Activated naive CD8-positive, alpha-beta T cell (primary cell): Measurements from ENCODE around the gene BRD1.
"Not testable (repeated sequence)": the region's sequence is repeated elsewhere in the genome, so short reads cannot be mapped to it uniquely, and the experiment has no call there.

Experiments
- H3K27ac Mint-ChIP-seq: one replicate; pipeline ENCODE4 v1.8.0; 2021; ENCODE audit warnings: mixed read lengths
- H3K27me3 Mint-ChIP-seq: one replicate; pipeline ENCODE4 v1.8.0; 2021; ENCODE audit warnings: mixed read lengths
- H3K36me3 Mint-ChIP-seq: one replicate; pipeline ENCODE4 v1.8.0; 2021; ENCODE audit warnings: mixed read lengths
- H3K4me1 Mint-ChIP-seq: one replicate; pipeline ENCODE4 v1.8.0; 2021; ENCODE audit warnings: low read depth, mixed read lengths
- H3K4me3 Mint-ChIP-seq: one replicate; pipeline ENCODE4 v1.8.0; 2021; ENCODE audit warnings: mild to moderate bottlenecking, mixed read lengths
- H3K9me3 Mint-ChIP-seq: one replicate; pipeline ENCODE4 v1.8.0; 2021; ENCODE audit warnings: low read depth, mixed read lengths

Gene BRD1

GRCh38 chr22:49824185-49824925 lies 3.3 kb downstream of the BRD1 start:
- Mint-ChIP-seq H3K4me3 (peak overlapping the region; percentile 92), H3K9me3 (no peaks in the 10 kb centered on the region), H3K4me1 (peaks cover 59% of the 10 kb centered on the region), H3K27ac (peak overlapping the region; percentile 41), H3K27me3 (no peaks in the 10 kb centered on the region), H3K36me3 (peaks cover 4% of the 10 kb centered on the region)

GRCh38 chr22:49823289-49824045 lies 4.2 kb downstream of the BRD1 start:
- no peaks in the 10 kb centered on the region for H3K9me3 Mint-ChIP-seq
- peak overlapping the region; percentile 40 for H3K4me3 Mint-ChIP-seq
- H3K4me1 Mint-ChIP-seq: peaks cover 57% of the 10 kb centered on the region
- no peaks in the 10 kb centered on the region for H3K27me3 Mint-ChIP-seq
- no peak overlapping the region for H3K27ac Mint-ChIP-seq
- H3K36me3 Mint-ChIP-seq: peaks cover 4% of the 10 kb centered on the region

- not testable (repeated sequence) for H3K27me3 Mint-ChIP-seq, H3K4me3 Mint-ChIP-seq, H3K9me3 Mint-ChIP-seq, H3K27ac Mint-ChIP-seq, H3K36me3 Mint-ChIP-seq
- H3K4me1 Mint-ChIP-seq: peaks cover 73% of the 10 kb centered on the region
Observed at GRCh38 chr22:49821741-49822140, 5.9 kb downstream of the BRD1 start.

- H3K36me3 Mint-ChIP-seq: peaks cover 7% of the 10 kb centered on the region
- H3K27me3 Mint-ChIP-seq: no peaks in the 10 kb centered on the region
- no peak overlapping the region for H3K4me3 Mint-ChIP-seq
- no peak overlapping the region for H3K27ac Mint-ChIP-seq
- no peaks in the 10 kb centered on the region for H3K9me3 Mint-ChIP-seq
- H3K4me1 Mint-ChIP-seq: peaks cover 75% of the 10 kb centered on the region
Observed at GRCh38 chr22:49820984-49821383, 6.7 kb downstream of the BRD1 start.

- Mint-ChIP-seq H3K27me3 (no peaks in the 10 kb centered on the region), H3K36me3 (peaks cover 2% of the 10 kb centered on the region), H3K4me3 (no peak overlapping the region), H3K27ac (no peak overlapping the region), H3K9me3 (no peaks in the 10 kb centered on the region), H3K4me1 (peaks cover 70% of the 10 kb centered on the region)
Observed at GRCh38 chr22:49817359-49817758, 10.3 kb downstream of the BRD1 start.

- Mint-ChIP-seq H3K4me1 (peaks cover 73% of the 10 kb centered on the region), H3K27ac (peak overlapping the region; percentile 28), H3K9me3 (no peaks in the 10 kb centered on the region), H3K4me3 (no peak overlapping the region), H3K36me3 (peaks cover 4% of the 10 kb centered on the region), H3K27me3 (no peaks in the 10 kb centered on the region)
Observed at GRCh38 chr22:49815641-49816091, 12.0 kb downstream of the BRD1 start.

- no peak overlapping the region for H3K4me3 Mint-ChIP-seq
- H3K27ac Mint-ChIP-seq: no peak overlapping the region
Observed at GRCh38 chr22:49814856-49815255, 12.8 kb downstream of the BRD1 start.

GRCh38 chr22:49814164-49814686 lies 13.4 kb downstream of the BRD1 start:
- H3K27ac Mint-ChIP-seq: no peak overlapping the region
- H3K4me3 Mint-ChIP-seq: no peak overlapping the region
- H3K9me3 Mint-ChIP-seq: no peaks in the 10 kb centered on the region
- H3K4me1 Mint-ChIP-seq: peaks cover 78% of the 10 kb centered on the region
- peaks cover 4% of the 10 kb centered on the region for H3K36me3 Mint-ChIP-seq
- no peaks in the 10 kb centered on the region for H3K27me3 Mint-ChIP-seq

More at GRCh38 chr22:49814856-49815255, 12.8 kb downstream of the BRD1 start:
- peaks cover 4% of the 10 kb centered on the region for H3K36me3 Mint-ChIP-seq
- H3K27me3 Mint-ChIP-seq: no peaks in the 10 kb centered on the region
- peaks cover 73% of the 10 kb centered on the region for H3K4me1 Mint-ChIP-seq
- H3K9me3 Mint-ChIP-seq: no peaks in the 10 kb centered on the region

GRCh38 chr22:49812838-49813237 lies 14.8 kb downstream of the BRD1 start:
- Mint-ChIP-seq H3K36me3 (peaks cover 4% of the 10 kb centered on the region), H3K27me3 (no peaks in the 10 kb centered on the region), H3K27ac (no peak overlapping the region), H3K4me1 (peaks cover 83% of the 10 kb centered on the region), H3K9me3 (no peaks in the 10 kb centered on the region), H3K4me3 (no peak overlapping the region)

- peaks cover 84% of the 10 kb centered on the region for H3K4me1 Mint-ChIP-seq
- H3K4me3 Mint-ChIP-seq: peak overlapping the region; percentile 74
- no peaks in the 10 kb centered on the region for H3K27me3 Mint-ChIP-seq
- no peaks in the 10 kb centered on the region for H3K9me3 Mint-ChIP-seq
- H3K36me3 Mint-ChIP-seq: peaks cover 3% of the 10 kb centered on the region
- H3K27ac Mint-ChIP-seq: peak overlapping the region; percentile 59
Observed at GRCh38 chr22:49811020-49811791, 16.5 kb downstream of the BRD1 start.

- H3K4me1 Mint-ChIP-seq: peaks cover 82% of the 10 kb centered on the region
- H3K36me3 Mint-ChIP-seq: peaks cover 4% of the 10 kb centered on the region
- H3K27me3 Mint-ChIP-seq: no peaks in the 10 kb centered on the region
- H3K4me3 Mint-ChIP-seq: peak overlapping the region; percentile 74
- no peaks in the 10 kb centered on the region for H3K9me3 Mint-ChIP-seq
- peak overlapping the region; percentile 59 for H3K27ac Mint-ChIP-seq
Observed at GRCh38 chr22:49810363-49811019, 17.2 kb downstream of the BRD1 start.

- Mint-ChIP-seq H3K9me3 (no peaks in the 10 kb centered on the region), H3K4me3 (peak overlapping the region; percentile 60), H3K36me3 (peaks cover 4% of the 10 kb centered on the region), H3K27me3 (no peaks in the 10 kb centered on the region), H3K27ac (peak overlapping the region; percentile 76), H3K4me1 (peaks cover 79% of the 10 kb centered on the region)
Observed at GRCh38 chr22:49807780-49808708, 19.6 kb downstream of the BRD1 start.

GRCh38 chr22:49807129-49807528 lies 20.5 kb downstream of the BRD1 start:
- Mint-ChIP-seq H3K4me1 (peaks cover 74% of the 10 kb centered on the region), H3K4me3 (peak overlapping the region; percentile 60), H3K27me3 (no peaks in the 10 kb centered on the region), H3K9me3 (no peaks in the 10 kb centered on the region), H3K36me3 (peaks cover 4% of the 10 kb centered on the region), H3K27ac (peak overlapping the region; percentile 76)
